DND-41 (cell line): Measurements from ENCODE around the gene SSTR3.

Source experiments
- EZH2 ChIP-seq: IDR thresholded peaks from 3 replicates; pipeline ENCODE4 v1.6.1; 2012; ENCODE audit warnings: borderline replicate concordance, low read depth, mild to moderate bottlenecking, moderate library complexity, low read length, inconsistent platforms; ENCODE audit not compliant: severe bottlenecking
- TF ChIP-seq, protein P1 (sequence below): IDR thresholded peaks from 2 replicates; pipeline ENCODE4 v1.5.1; 2012; ENCODE audit warnings: borderline replicate concordance, low read length, moderate library complexity, mild to moderate bottlenecking; ENCODE audit not compliant: poor library complexity, severe bottlenecking; ENCODE audit errors: extremely low read depth

- TF ChIP-seq, protein P1, sequence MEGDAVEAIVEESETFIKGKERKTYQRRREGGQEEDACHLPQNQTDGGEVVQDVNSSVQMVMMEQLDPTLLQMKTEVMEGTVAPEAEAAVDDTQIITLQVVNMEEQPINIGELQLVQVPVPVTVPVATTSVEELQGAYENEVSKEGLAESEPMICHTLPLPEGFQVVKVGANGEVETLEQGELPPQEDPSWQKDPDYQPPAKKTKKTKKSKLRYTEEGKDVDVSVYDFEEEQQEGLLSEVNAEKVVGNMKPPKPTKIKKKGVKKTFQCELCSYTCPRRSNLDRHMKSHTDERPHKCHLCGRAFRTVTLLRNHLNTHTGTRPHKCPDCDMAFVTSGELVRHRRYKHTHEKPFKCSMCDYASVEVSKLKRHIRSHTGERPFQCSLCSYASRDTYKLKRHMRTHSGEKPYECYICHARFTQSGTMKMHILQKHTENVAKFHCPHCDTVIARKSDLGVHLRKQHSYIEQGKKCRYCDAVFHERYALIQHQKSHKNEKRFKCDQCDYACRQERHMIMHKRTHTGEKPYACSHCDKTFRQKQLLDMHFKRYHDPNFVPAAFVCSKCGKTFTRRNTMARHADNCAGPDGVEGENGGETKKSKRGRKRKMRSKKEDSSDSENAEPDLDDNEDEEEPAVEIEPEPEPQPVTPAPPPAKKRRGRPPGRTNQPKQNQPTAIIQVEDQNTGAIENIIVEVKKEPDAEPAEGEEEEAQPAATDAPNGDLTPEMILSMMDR, result no peak
- no peak for TF ChIP-seq EZH2
Observed at GRCh38 chr22:37165066-37165465, 47.2 kb downstream of the SSTR3 start.
